Stimulated activated CD4-positive, alpha-beta T cell treated with anti-CD3 and anti-CD28 coated beads, TNF-alpha, amount 100 ng/mL, for 48 hours (primary cell): ENCODE data around the gene KCNQ1.

Experiments
- DNase-seq, 3 donors: peaks; one replicate each; pipeline ENCODE4 v3.0.0-alpha.2; 2020; ENCODE audit warnings: low read depth in 3 of 3

The KCNQ1 gene

DNA sequence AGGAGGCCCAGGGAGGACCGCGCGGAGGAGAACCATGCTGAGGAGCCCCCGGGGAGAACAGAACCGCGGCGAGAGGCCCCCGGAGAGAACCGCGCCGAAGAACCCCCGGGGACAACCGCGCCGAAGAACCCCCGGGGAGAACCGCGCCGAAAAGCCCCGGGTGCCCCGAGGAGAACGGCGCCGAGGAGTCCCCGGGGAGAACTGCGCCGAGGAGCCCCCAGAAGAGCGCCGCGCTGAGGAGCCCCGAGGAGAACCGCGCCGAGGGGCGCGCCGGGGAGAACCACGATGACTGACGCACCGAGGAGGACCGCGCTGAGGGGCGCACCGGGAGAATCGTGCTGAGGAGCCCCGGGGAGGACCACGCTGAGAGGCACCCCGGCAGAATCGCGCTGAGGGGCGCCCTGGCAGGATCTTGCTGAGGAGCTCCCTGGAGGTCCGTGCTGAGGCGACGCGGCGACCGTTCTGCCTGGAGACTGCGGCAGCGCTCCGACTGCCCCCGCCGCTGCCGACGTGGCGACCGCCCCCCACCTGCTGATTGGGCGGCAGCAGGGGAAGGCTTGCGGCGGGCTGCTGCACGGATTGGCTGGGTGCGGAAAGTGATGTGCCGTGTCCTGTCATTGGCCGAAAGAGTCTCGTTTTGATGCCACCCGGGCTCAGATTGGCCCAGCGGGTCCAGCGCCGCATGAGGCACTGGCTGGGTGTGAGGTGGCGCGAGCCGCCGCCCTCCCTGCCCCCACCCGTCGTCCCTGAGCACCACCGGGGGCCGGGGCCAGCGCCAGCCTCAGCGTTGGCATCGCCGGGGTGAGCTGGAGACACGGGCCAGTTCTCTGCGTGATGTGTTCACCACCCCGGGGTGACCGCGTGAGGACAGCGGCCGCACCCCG lies 255.0 kb downstream of the KCNQ1 start, which contains the start of gene KCNQ1OT1:
TSS of gene KCNQ1OT1 (minus strand) at position 464 of the 884 bp plus-strand sequence.
- DNase-seq = peak; percentile 69 to 81 (median 72)

DNA sequence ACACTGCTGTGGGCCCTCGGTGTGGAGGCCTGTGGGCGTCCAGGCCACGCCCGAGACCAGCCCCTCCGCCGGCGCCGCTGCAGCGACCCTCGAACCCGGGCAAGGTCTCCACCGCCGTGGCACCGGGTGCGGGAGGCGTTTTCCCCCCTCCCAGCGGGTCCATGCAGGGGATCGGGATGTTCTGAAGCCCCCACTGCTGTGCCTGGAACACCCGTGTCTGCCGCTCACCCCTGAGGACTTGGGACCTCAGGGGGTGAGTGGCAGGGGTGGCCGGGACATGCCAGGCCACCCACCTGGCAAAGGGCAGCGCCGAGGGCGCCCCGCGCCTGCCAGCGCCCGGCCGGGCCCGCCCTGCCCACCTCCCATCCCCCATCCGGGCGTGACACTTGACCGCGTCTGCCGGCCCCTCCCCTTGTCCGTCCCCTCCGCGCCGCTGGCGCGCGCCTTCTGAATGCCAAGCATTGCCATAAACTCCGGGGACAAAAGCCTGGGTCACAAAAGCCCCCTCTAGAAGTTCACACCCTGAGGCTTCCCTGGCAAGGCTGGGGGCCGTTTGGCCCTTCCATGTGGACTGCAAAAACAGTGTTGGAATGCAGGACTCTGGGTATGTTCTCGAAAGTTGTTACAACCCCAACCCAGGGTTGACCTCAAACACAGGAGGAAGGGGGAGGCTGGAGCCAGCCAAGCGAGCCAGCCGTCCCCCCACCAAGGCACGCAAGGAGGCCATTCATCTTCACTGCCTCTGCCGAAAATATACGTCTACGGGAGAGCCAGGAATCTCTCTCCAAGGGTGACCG lies 255.8 kb downstream of the KCNQ1 start:
- DNase-seq = peak in 1 of 3 donors; percentile 38

DNA sequence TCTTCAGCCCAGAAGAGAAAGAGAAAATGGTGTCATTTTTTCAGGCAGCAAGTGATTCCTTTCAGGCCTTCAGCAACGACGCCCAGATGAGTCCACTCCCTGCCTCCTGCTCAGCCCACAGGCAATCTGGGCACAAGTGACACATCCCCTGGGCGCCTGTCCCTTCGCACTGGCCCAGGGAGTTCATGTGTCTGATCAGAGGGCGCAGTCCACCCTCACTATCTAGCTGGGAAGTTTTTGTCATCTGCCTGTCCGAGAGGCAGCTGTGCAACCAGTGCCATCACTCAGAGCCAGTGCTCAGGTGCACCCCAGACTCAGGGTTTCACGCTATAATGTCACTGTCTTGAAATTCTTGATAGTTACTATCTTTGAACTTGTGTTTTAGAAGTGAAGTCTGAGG lies 256.4 kb downstream of the KCNQ1 start:
- no peak for DNase-seq

DNA sequence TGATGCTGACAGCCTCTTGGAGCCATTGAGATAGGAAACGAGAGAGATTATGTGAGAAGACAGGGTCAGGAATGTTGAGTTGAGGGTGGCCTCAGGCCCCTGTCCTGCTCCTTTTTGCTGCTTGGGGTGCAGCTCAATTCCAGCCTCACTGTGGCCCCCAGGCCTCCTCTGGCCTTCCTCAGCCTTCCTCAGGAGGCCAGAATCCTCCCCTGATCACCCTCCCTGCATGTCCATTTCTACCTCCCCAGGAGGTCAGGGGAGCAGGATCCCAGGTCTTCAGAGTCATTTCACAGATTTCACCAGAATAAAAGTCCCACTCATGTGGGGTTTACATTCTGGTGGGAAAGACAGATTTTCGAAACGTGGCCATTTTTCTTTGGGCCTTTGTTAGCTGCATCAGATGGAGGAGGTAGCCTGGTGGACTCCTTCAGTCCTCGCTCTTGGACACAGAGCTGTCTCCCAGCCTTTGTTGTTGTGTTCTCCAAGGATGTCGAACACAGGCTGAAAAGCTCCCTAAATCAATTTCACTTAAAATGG lies 257.2 kb downstream of the KCNQ1 start:
- no peak for DNase-seq

DNA sequence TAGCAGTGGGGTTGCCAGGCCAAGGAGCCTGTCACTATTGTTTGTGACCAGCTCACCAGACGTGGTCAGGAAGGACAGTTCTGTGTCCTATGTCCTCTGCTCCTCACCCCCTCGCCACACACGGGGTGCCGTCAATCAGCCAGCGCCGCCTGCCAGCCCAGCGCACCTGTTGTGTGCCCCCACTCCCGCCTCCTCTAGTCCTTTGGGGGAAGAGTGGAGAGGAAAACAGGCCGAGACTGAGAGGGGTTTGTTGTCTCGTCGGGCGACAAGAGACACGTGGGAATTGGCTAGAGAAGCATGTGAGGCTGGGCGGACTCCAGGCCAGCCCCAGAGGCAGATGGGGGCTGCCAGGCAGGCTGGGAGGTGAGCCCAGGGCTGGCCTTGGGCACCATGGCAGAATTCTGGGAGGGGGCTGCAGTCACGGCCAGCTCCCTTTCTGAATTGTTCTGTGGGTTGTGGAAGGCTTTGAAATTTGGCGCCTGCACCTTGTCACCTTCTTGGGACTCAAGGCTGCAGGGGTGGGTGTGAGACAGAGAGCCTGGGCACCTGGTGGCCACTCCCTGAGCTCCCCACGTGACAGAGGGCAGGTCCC lies 258.1 kb downstream of the KCNQ1 start:
- no peak for DNase-seq

DNA sequence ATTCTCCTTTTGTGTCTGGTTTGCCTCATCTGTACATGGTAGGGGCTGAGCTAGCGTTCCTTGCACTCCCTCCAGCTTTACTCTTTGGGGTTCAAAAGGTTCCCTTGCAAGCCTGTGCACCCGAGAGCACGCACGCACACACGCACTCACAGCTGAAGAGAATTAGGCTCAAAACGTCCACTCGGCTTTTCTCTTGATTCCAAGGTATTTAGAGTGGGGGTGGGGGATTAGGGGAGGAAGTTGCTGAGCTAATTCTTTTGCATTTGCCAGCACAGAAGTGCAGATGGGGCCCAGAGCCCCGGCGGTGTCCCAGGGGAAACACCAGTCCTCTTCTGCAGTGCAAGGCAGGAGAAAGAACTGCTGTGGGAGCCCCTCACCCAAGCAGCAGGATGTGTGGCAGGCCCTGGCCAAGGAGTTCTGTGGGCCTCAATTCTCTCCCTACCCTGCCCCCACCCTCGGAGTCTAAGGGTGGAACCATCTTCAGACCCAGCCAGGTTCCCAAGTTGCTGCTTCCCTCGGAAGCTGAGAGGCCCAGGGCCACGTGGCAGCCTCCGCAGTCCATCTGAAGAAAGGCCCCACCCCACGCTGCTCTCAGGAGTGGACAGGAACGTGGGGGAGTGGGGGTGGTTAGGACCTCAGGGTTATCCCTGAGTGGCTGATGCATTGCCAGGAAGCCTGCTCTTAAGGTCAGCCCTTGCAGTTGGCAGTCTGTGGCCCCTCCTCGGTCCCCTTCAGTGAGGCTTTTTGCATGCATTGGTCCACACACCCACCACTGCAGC lies 258.7 kb downstream of the KCNQ1 start:
- no peak for DNase-seq

DNA sequence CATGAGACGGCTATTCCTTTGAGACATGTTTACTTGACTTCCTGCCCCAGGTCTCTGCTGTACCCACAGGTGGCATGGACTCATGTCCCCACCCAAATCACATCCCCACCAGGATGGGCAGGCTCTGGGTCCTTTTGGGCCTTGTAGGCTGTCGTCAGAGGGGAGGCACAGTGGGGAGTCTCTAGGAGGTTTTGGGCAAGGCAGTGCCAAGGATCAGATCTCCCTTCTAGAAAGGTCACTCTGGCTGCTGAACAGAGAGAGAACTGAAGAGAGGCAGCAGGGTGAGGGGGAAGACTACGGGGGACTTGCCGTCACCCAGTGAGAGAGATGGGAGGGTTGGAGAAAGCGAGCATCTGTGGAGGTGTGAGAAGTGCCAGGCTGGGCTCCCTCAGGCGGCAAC lies 259.5 kb downstream of the KCNQ1 start:
- no peak for DNase-seq

DNA sequence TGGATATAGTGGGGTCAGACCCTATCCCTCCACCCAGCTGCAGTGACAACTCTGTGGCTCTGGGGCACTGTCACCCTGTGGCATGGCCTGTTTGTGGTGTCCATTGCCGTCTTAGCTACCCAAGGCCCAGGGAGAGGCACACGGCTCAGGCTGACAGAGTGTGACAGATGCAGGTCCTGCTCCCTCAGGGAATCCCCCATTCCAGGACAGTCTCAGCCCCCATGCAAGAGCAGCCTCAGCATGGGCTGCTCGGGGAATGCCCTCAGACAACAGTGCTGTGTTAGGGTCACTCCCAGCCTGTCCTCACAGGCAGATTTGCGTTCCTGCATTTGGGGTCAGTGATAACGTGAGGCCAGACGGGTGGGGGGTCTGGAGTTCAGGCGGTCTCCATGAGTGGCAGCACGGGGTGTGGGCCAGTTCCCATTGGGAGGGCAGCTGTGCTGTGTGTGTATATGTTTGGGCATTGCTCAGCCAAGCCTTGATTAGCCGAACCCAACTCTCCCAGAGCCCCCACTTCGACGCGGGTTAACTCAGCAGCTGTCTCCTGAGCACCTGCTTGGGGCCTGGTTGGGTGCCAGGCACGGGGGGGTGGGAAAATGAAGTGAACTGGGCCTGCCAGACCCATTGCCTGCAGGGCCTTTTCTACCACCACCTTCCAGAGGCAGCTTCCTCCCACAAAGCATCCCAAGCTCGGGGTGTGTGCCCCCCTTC lies 260.2 kb downstream of the KCNQ1 start:
- DNase-seq = no peak

DNA sequence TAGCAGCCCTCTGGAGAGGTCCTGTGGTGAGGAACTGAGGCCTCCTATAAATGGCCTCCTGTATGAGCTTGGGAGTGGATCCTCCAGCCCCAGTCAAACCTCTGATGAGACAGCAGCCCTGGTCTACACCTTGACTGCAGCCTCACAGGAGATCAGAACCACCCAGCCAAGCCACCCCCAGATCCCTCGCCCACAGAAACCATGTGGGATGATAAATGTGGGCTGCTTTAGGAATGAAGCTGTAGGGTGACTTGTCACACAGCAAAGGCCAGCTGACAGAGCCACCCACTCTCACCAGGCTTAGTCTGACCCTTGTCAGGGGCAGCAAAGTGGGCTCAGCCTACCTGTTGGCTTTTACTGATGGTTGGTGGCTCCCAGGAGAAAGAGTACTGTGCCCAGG lies 261.5 kb downstream of the KCNQ1 start:
- DNase-seq = no peak

DNA sequence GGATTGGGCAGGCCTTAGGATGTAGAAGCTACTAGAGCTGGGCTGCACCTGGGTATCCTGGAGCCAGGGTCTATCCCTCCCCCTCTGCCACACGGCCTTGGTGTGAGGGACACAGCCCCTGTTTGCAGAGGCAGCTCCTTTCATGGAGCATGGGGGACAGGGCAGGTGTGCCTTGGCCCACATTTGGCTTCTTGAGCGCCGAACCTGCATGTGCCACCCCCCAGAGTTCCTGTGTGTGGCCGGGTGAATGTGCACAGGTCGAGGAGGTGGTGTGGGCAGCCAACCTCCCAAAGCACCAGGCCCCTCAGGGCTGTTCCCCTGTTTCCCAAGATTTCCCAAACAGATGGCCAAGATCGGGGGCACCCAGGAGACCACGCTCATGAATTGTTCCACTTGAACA lies 262.9 kb downstream of the KCNQ1 start:
- DNase-seq = no peak

DNA sequence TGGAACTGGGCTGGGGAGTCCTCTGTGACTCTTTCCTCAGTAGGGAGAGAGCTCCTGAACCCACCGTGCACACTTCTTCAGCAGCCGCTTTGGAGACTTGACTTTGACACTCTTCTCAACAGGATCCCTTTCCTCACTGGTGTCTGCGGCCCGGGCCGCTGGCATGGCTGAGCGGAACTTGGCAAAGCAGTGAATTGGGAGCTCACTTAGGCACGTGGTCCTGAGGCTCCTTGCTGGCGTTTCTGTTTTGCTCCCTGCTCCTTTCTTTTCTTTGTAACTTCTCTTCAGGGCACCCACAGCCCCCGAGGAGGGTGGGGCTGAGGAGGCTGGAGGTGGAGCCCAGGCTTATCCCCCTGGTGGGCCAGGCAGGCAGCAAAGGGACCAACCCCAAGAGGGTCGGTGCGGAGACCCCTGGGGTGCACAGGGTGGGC lies 263.4 kb downstream of the KCNQ1 start:
- DNase-seq = no peak

DNA sequence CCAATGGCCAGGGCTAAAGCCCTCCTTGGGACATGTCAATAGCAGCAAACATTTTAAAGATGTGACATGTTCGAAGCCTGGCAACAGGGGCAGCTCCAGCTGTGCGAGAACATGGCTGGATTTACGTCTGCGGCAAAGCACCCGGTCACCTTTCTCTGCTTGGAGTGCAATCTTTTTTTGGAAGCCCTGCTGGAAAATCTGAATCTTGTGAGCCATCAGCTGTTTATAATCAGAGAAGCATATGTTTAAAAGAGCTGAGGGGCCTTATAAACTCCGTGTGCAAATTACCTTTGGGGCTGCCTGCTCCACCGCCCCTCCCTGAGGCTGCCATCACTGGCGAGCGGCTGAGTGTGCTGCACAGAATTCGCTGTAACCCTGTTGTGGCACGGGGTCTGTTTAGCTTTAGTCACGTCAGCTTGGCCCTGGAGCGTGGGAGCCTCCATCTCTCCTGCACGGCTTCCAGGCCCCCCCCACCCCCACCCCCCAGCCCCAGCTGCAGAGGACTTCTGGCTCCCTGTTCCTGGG lies 264.0 kb downstream of the KCNQ1 start:
- DNase-seq = no peak

DNA sequence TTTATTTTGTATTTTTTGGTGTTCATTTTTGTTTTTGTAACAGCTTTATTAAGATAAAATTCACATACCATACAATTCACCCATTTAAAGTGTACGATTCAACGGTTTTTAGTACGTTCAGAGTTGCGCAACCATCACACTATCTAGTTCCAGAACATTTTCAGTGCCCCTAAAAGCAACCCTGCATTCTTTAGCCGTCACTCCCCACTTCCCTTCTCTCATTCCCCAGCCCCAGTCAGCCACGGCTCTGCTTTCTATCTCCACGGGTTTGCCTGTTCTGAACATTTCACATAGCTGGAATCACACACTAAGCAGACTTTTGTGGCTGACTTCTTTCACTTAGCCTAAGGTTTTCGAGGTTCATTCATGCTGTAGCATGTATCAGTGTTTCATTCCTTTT lies 264.6 kb downstream of the KCNQ1 start:
- DNase-seq = no peak

DNA sequence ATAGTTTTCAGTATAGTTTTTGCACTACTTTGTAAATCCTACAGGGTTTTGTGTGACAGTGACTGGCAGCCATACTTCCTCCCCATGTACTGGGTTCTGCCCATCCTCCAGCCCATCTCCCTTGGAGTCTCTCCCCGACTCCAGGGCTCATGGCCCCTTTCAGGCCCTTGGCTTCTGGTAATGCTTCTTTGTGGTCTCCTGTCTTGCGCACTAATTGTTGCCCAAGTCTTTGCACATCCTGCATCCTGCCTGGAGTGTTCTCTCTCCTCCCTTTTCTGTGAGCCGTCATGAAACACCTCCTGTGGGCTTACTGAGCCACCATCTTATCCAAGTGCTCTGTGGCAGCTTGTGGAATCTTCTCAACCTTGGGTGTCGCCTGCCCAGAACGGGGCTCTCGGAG lies 266.4 kb downstream of the KCNQ1 start:
- DNase-seq = no peak

DNA sequence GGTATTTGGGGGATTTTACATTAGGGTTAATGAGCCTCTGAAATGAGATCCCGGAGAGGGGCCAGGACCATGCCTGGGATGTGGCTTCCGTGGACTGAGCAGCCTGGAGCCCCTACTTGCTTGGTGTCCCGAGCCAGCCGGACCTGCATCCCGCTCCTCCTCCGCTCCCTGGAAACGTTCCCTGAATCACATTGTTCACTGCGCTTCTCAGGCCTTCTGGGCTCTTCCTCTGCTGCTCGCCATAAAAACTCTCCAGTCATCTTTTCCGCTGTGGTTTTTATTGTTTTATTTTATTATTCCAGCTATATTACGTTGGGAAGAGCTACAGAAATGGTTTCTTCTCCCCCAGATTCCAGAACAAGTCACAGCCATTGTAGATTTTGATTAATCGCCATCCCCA lies 268.3 kb downstream of the KCNQ1 start:
- DNase-seq = no peak

DNA sequence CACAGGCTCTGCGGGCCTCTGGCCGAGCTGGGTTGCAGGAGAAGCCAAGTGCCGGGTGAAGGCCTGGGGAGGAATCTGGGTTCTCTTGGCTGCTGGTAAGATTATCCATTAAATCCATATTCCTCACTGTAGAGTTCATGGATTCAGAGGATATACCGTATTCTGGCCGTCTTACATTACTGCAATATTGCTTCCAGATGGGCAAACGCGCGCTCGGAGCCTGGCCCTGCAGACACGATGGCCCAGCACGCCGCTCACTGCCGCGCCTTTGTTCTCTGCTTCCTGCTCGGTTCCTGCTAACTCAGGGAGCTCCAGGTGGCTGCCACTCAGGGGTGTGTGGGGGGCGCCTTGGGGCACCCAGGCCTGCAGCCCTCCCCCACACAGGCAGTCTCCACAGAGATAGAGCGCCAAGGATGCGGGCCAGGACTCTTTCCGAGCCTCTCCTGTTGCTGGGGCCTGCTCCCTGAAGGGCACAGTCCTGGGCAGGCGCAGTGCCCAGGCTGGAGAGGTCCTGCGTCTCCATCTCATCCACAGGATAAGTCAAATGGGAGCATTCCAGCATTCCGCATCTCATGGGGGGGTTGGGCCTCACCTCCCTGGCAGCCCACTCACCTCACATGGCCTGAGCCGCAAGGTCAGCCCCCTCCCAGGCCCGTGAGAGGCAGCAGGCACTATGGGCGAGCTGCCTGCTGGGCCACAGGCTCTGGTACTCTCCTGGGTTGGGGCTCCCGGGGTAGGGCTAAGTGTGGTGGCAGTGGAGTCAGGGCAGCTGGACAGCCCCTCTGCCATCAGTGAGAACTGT lies 269.1 kb downstream of the KCNQ1 start:
- DNase-seq = no peak

DNA sequence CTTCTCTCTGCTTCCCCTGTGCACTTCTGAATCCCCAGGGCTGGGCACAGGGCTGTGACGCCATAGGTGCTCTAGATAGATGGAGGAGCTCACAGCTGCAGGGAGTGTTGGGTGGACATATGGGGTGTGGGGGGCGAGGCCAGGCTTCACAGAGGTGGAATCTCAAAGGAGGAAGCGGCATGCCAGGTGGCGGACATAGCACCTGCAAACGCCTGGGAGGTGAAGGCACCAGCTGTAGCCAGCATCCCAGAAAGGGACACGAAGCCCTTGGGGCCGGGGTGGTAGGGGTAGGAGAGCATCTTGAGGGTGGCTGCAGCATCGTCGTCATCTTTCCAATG lies 269.6 kb downstream of the KCNQ1 start:
- no peak for DNase-seq

DNA sequence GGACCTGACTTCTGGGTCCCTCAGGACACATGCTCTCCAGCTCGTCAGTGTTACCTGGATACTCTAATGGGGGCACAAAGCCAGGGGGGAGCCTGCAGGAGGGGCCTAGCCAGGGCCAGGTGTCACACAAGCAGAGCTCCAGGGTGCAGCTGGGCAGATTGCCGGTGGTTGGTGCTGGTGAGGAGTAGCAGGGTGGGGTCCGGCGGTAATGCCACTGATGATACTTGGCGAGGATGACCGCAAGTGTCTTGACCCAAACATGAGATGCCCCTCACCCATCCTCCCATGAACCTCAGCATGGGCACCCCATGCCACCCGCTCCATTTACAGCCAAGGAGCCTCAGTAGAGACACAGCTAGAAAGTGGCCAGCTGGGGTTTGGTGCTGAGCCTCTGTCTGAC lies 270.1 kb downstream of the KCNQ1 start:
- DNase-seq = no peak

DNA sequence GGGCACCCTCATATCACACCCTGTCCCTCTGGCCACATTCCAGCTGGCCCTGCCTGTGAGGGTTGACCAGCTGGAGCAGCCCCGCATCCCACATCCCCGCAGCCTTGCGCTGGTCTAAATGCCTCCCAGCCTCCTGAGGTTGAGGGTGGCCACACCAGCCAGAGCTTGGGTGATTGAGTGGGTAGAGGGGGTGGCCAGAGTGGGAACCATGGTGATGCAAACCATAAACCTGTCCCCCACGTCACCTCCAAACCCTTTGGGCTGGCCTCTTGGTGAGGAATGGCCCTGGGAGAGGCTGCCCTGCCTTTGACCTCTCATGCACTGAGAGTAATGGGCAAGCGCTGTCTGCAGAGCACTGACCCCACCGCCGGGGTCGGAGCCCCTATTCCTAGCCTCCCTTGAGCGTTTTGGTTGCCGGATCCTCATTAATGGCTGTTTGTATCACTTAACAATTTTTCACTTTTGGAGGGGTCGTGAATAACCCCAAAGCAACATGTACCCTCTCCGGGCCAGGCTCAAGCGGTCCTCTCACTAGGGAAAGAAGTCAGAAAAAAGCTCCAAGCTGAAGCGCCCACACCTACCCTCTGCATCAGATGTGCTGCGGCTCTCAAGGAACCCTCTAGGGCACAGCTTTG lies 271.0 kb downstream of the KCNQ1 start:
- no peak for DNase-seq
